GM12878 (cell line): Measurements from ENCODE around the gene ANKRD6. TPM values are rescaled to one million over a fixed set of nuclear protein-coding genes. Genes with fewer than 3 reads are reported as not detected.

Source experiments
- ATAC-seq: fragments of 200-7000 bp; cut with Tn5 transposase; 3 replicates; pipeline ENCODE4 v1.9.1; 2020; ENCODE audit warnings: mild to moderate bottlenecking, moderate library complexity
- BruUV-seq: library from RNA; stranded (reverse); fragments of 400-500 nt; replicated peaks from 2 replicates; lab custom pipeline; 2021; lab: Mats Ljungman, UMichigan
- CTCF ChIA-PET: fragments of 300-600 bp; sonication (Branson Sonifier 250); formaldehyde crosslinking; extraction: SDS; loops from one replicate; lab custom pipeline; 2021; ENCODE audit warnings: inconsistent platforms; lab: Yijun Ruan, JAX
- POLR2A ChIA-PET: fragments of 350-600 bp; formaldehyde crosslinking; extraction: SDS; loops from one replicate; lab custom pipeline; 2021; ENCODE audit warnings: inconsistent platforms; lab: Charles Lee
- RAD21 ChIA-PET: fragments of 300-600 bp; sonication (Branson Sonifier 250); formaldehyde crosslinking; loops from one replicate; lab custom pipeline; 2023; ENCODE audit warnings: antibody characterized with exemption; ENCODE audit not compliant: unreplicated experiment; lab: Charles Lee
- SMC1A ChIA-PET: fragments of 300-600 bp; sonication (Branson Sonifier 250); formaldehyde crosslinking; loops from one replicate; lab custom pipeline; 2023; ENCODE audit not compliant: unreplicated experiment, uncharacterized antibody; lab: Charles Lee
- DNase-seq: peaks from one replicate; pipeline ENCODE4 v3.0.0-alpha.2; 2011; ENCODE audit warnings: low read depth, low spot score
- FAIRE-seq: peaks from 3 replicates; lab custom pipeline; 2011; peaks lifted over from hg19 to GRCh38; lab: Jason Lieb, UNC
- H2AFZ ChIP-seq: 2 replicates; pipeline ENCODE4 v1.6.0; 2011; ENCODE audit warnings: low read depth, low read length, control low read depth; ENCODE audit not compliant: control insufficient read depth
- H3K27ac ChIP-seq: 2 replicates; pipeline ENCODE4 v1.5.1; 2011; ENCODE audit warnings: control low read depth; ENCODE audit not compliant: control insufficient read depth, insufficient read depth
- H3K27me3 ChIP-seq, 2 experiments: replicated peaks in 1 of 2; 2 replicates each; pipeline versions ENCODE4 v1.6.0 to v1.6.1; 2011; ENCODE audit warnings: low read length in 1 of 2; ENCODE audit not compliant: control insufficient read depth in 2 of 2, insufficient read depth in 2 of 2
- H3K36me3 ChIP-seq, 2 experiments: 2 replicates each; pipeline ENCODE4 v1.5.1; 2011; ENCODE audit warnings: low read length in 1 of 2; ENCODE audit not compliant: control insufficient read depth in 2 of 2, insufficient read depth in 2 of 2
- H3K4me1 ChIP-seq: 2 replicates; pipeline ENCODE4 v1.6.1; 2011; ENCODE audit warnings: mild to moderate bottlenecking, low read length, moderate library complexity, mixed read lengths; ENCODE audit not compliant: control insufficient read depth, insufficient read depth
- H3K4me2 ChIP-seq: 2 replicates; pipeline ENCODE4 v1.6.0; 2011; ENCODE audit warnings: control low read depth; ENCODE audit not compliant: control insufficient read depth, insufficient read depth
- H3K4me3 ChIP-seq: fragments of 200-600 bp; sonication (generic); 2 replicates; pipeline ENCODE4 v1.5.1; 2016
- H3K79me2 ChIP-seq: 2 replicates; pipeline ENCODE4 v1.6.0; 2011; ENCODE audit warnings: low read length; ENCODE audit not compliant: control insufficient read depth, insufficient read depth
- H3K9ac ChIP-seq: 2 replicates; pipeline ENCODE4 v1.8.0; 2011; ENCODE audit warnings: low read length, control low read depth, mixed read lengths; ENCODE audit not compliant: control insufficient read depth, insufficient read depth
- H3K9me3 ChIP-seq: replicated peaks from 3 replicates; pipeline ENCODE4 v1.5.1; 2011; ENCODE audit warnings: mild to moderate bottlenecking, low read length; ENCODE audit not compliant: control insufficient read depth, insufficient read depth
- H4K20me1 ChIP-seq: 2 replicates; pipeline ENCODE4 v1.6.0; 2011; ENCODE audit not compliant: control insufficient read depth, insufficient read depth
- CBFB ChIP-seq: IDR thresholded peaks from 2 replicates; pipeline ENCODE4 v1.6.1; 2016; ENCODE audit warnings: antibody characterized with exemption, low read depth
- ESRRA ChIP-seq: IDR thresholded peaks from 2 replicates; pipeline ENCODE4 v1.6.1; 2012; ENCODE audit warnings: mild to moderate bottlenecking, low read length, improper control_type of control experiment
- NFIC ChIP-seq: IDR thresholded peaks from 2 replicates; pipeline ENCODE4 v1.6.1; 2012; ENCODE audit warnings: low read depth, mild to moderate bottlenecking, inconsistent platforms, low read length, moderate library complexity
- PBX3 ChIP-seq: IDR thresholded peaks from 2 replicates; pipeline ENCODE4 v1.6.1; 2011; ENCODE audit warnings: mild to moderate bottlenecking, low read depth, low read length, moderate library complexity; ENCODE audit not compliant: insufficient replicate concordance
- PML ChIP-seq: IDR thresholded peaks from 2 replicates; pipeline ENCODE4 v1.6.1; 2012; ENCODE audit warnings: low read length, inconsistent platforms
- RFX5 ChIP-seq: IDR thresholded peaks from 2 replicates; pipeline ENCODE4 v1.6.1; 2011; ENCODE audit warnings: low read depth, low read length, improper control_type of control experiment
- TAF1 ChIP-seq: IDR thresholded peaks from 2 replicates; pipeline ENCODE4 v1.6.1; 2011; ENCODE audit warnings: mild to moderate bottlenecking, low read depth, low read length, borderline replicate concordance
- TCF12 ChIP-seq: IDR thresholded peaks from 2 replicates; pipeline ENCODE4 v1.6.1; 2011; ENCODE audit warnings: low read depth, mild to moderate bottlenecking, low read length
- ZNF217 ChIP-seq: fragments of 450-650 bp; IDR thresholded peaks from 2 replicates; pipeline ENCODE4 v1.6.1; 2017; ENCODE audit warnings: antibody characterized with exemption, mild to moderate bottlenecking
- ZNF274 ChIP-seq: IDR thresholded peaks from one replicate; pipeline ENCODE4 v1.8.0; 2011; ENCODE audit not compliant: insufficient read length, insufficient read depth
- WGBS: methylation state at CpG from one replicate; pipeline ENCODE4 v1.1.6; 2016; ENCODE audit warnings: low lambda C conversion rate; ENCODE audit not compliant: insufficient replicate concordance, insufficient coverage; ENCODE audit errors: missing lambda C conversion rate; 5-methylcytosine and 5-hydroxymethylcytosine counted together
- in situ Hi-C: fragments of 300-500 bp; cut with MboI; formaldehyde crosslinking; loops from 9 replicates; pipeline ENCODE4 v1.14.3; 2018; ENCODE audit warnings: mixed read lengths
- intact Hi-C: fragments of 100-400 bp; cut with micrococcal nuclease; formaldehyde crosslinking; loops from one replicate; pipeline ENCODE4 v1.14.2; 2022; ENCODE audit not compliant: unreplicated experiment
- polyA plus RNA-seq, 11 experiments: library from polyadenylated mRNA; depleted of rRNA in 4 of 11; unstranded in 6 of 11; stranded (reverse) in 5 of 11; fragments of >200 nt; fragmentation: Nextera tagmentation in 4 of 11; fragmentation: Illumina TruSeq in 1 of 11; extraction: Ambion mirVana in 4 of 11; extraction: Trizol in 1 of 11; gene quantifications; 1 replicate in 1 of 11; 2 replicates in 10 of 11; pipeline versions ENCODE4 v1.2.1 to v1.2.3, GENCODE V29; 2011 to 2016; ENCODE audit warnings: inconsistent platforms in 2 of 11, missing spikeins in 2 of 11, low read depth in 1 of 11
- total RNA-seq, 4 experiments: library from RNA; depleted of rRNA in 3 of 4; stranded (reverse); fragments of >200 nt in 3 of 4; fragmentation: Illumina TruSeq in 1 of 4; extraction: Trizol in 1 of 4; gene quantifications; 2 replicates each; pipeline versions ENCODE4 v1.2.1 to v1.2.3, GENCODE V29; 2013 to 2021

ANKRD6 gene
- total and polyA plus RNA-seq, 10 of the 15 experiments (the other 5 are each of a cell fraction or from before 2014, with no cell fraction given), result 0.03 to 0.90 (median 0.38) TPM

- SMC1A ChIA-PET, result interaction anchor here (0.9 kb wide), 1 partner anchor 154 kb away, joined by 3 read pairs; no protein-coding TSS in a partner anchor
- no peaks in the 10 kb centered on the region for H3K4me1 ChIP-seq
- no peaks in the 10 kb centered on the region for H4K20me1 ChIP-seq
- H3K36me3 ChIP-seq, result no peaks in the 10 kb centered on the region
- no peak for DNase-seq
- H3K27ac ChIP-seq, result no peak overlapping the region
- no peak for TF ChIP-seq PBX3
- no peak for TF ChIP-seq ZNF274
- TF ChIP-seq NFIC, result no peak
- no peak for TF ChIP-seq RFX5
- TF ChIP-seq TAF1, result no peak
- TF ChIP-seq TCF12, result no peak
- TF ChIP-seq CBFB, result no peak
- no peak for TF ChIP-seq ZNF217
- TF ChIP-seq ESRRA, result no peak
- no peak for TF ChIP-seq PML
- TF ChIP-seq, all 136 proteins: peak for 0
- in situ Hi-C loops, result no loop called here
- Histone ChIP-seq H3K4me2 (no peak overlapping the region), H3K4me3 (no peak overlapping the region), H3K27me3 (no peaks in the 10 kb centered on the region), H3K9me3 (no peaks in the 10 kb centered on the region), H3K79me2 (no peaks in the 10 kb centered on the region), H2AFZ (no peak overlapping the region), H3K9ac (no peak overlapping the region)
- ChIA-PET RAD21 (no interaction called here), CTCF (no interaction called here), POLR2A (no interaction called here)
- WGBS, result 40% methylated on average over 4 of the region's 4 CpGs
- intact Hi-C loops, result no loop called here
- FAIRE-seq (no peak), ATAC-seq (no peak)
- BruUV-seq, result no TSS peak
These were observed 93.0 kb downstream of the ANKRD6 start for GRCh38 chr6:89525786-89526562.
